IMR-90 (cell line): ENCODE measurements around the gene OVOL3. TPM values are rescaled to one million over a fixed set of nuclear protein-coding genes. Genes with fewer than 3 reads are reported as not detected.

Experiments used
- ATAC-seq: fragments of 200-7000 bp; cut with Tn5 transposase; 2 replicates; pipeline ENCODE4 v1.9.1; 2020; ENCODE audit warnings: low read depth, mild to moderate bottlenecking, moderate library complexity
- BruUV-seq: library from RNA; stranded (reverse); fragments of 400-500 nt; replicated peaks from 2 replicates; lab custom pipeline; 2021; lab: Mats Ljungman, UMichigan
- CTCF ChIA-PET: fragments of 300-600 bp; formaldehyde crosslinking; extraction: SDS; loops from one replicate; lab custom pipeline; 2021; ENCODE audit warnings: antibody characterized with exemption; lab: Yijun Ruan, JAX
- POLR2A ChIA-PET: fragments of 300-600 bp; sonication (Branson Sonifier 250); formaldehyde crosslinking; loops from one replicate; lab custom pipeline; 2022; ENCODE audit warnings: antibody characterized with exemption; ENCODE audit not compliant: unreplicated experiment; lab: Charles Lee
- DNase-seq: peaks from one replicate; pipeline ENCODE4 v3.0.0; 2013
- H2AFZ ChIP-seq: replicated peaks from 2 replicates; pipeline ENCODE3; 2013; ENCODE audit warnings: low read length, mild to moderate bottlenecking; ENCODE audit not compliant: poor library complexity
- H2AK5ac ChIP-seq: 2 replicates; pipeline ENCODE4 v1.6.1; 2013; ENCODE audit warnings: low read depth, low read length, inconsistent platforms
- H2AK9ac ChIP-seq: replicated peaks from 2 replicates; pipeline ENCODE3; 2013; ENCODE audit warnings: mild to moderate bottlenecking, low read depth, low read length, moderate library complexity; ENCODE audit not compliant: poor library complexity
- H2BK120ac ChIP-seq: 2 replicates; pipeline ENCODE4 v1.6.1; 2013; ENCODE audit warnings: low read depth, low read length, inconsistent platforms
- H2BK15ac ChIP-seq: 3 replicates; pipeline ENCODE4 v1.6.1; 2013; ENCODE audit warnings: low read depth, low read length, inconsistent platforms
- H2BK20ac ChIP-seq: 2 replicates; pipeline ENCODE4 v1.6.1; 2013; ENCODE audit warnings: low read depth, mild to moderate bottlenecking, inconsistent platforms, low read length, moderate library complexity
- H2BK5ac ChIP-seq: 2 replicates; pipeline ENCODE4 v1.6.1; 2013; ENCODE audit warnings: mild to moderate bottlenecking, low read depth, low read length, inconsistent platforms; ENCODE audit not compliant: poor library complexity, severe bottlenecking
- H3K14ac ChIP-seq: replicated peaks from 2 replicates; pipeline ENCODE4 v1.6.1; 2013; ENCODE audit warnings: low read depth, low read length, inconsistent platforms
- H3K18ac ChIP-seq: 2 replicates; pipeline ENCODE4 v1.6.1; 2013; ENCODE audit warnings: low read depth, low read length, control low read depth
- H3K23ac ChIP-seq: 2 replicates; pipeline ENCODE4 v1.6.1; 2013; ENCODE audit warnings: low read depth, low read length, inconsistent platforms
- H3K27ac ChIP-seq: 2 replicates; pipeline ENCODE4 v1.5.1; 2013; ENCODE audit warnings: mild to moderate bottlenecking, control low read depth, low read length; ENCODE audit not compliant: insufficient read depth
- H3K27me3 ChIP-seq: 2 replicates; pipeline ENCODE4 v1.6.1; 2013; ENCODE audit warnings: low read length; ENCODE audit not compliant: control insufficient read depth, insufficient read depth
- H3K36me3 ChIP-seq: 2 replicates; pipeline ENCODE4 v1.6.1; 2013; ENCODE audit warnings: low read length, mixed read lengths; ENCODE audit not compliant: control insufficient read depth, insufficient read depth
- H3K4ac ChIP-seq: 2 replicates; pipeline ENCODE4 v1.6.1; 2013; ENCODE audit warnings: low read depth, low read length, inconsistent platforms
- H3K4me1 ChIP-seq: 2 replicates; pipeline ENCODE4 v1.6.1; 2013; ENCODE audit warnings: low read length, mixed read lengths; ENCODE audit not compliant: control insufficient read depth, insufficient read depth
- H3K4me2 ChIP-seq: 2 replicates; pipeline ENCODE4 v1.6.1; 2013; ENCODE audit warnings: low read depth, mild to moderate bottlenecking, control low read depth, low read length, moderate library complexity
- H3K4me3 ChIP-seq: 2 replicates; pipeline ENCODE4 v1.5.1; 2013; ENCODE audit warnings: low read depth, mild to moderate bottlenecking, control low read depth, low read length, moderate library complexity; ENCODE audit not compliant: insufficient read depth
- H3K56ac ChIP-seq: 2 replicates; pipeline ENCODE4 v1.6.1; 2013; ENCODE audit warnings: low read length, inconsistent platforms; ENCODE audit not compliant: insufficient read depth; ENCODE audit errors: extremely low read depth
- H3K79me1 ChIP-seq, 2 experiments: 2 replicates each; pipeline ENCODE4 v1.6.1; 2013; ENCODE audit warnings: low read length in 2 of 2, inconsistent platforms in 1 of 2, low read depth in 1 of 2
- H3K9ac ChIP-seq: 2 replicates; pipeline ENCODE4 v1.6.1; 2013; ENCODE audit warnings: low read depth, low read length, control low read depth
- H3K9me1 ChIP-seq: 2 replicates; pipeline ENCODE4 v1.6.1; 2013; ENCODE audit warnings: low read length, inconsistent platforms; ENCODE audit not compliant: insufficient read depth
- H3K9me3 ChIP-seq: 2 replicates; pipeline ENCODE4 v1.6.1; 2013; ENCODE audit warnings: low read length; ENCODE audit not compliant: control insufficient read depth, insufficient read depth
- H4K20me1 ChIP-seq: 2 replicates; pipeline ENCODE4 v1.6.1; 2013; ENCODE audit warnings: low read length, inconsistent platforms; ENCODE audit not compliant: insufficient read depth
- H4K5ac ChIP-seq: 2 replicates; pipeline ENCODE4 v1.6.1; 2013; ENCODE audit warnings: mild to moderate bottlenecking, low read depth, low read length, control low read depth
- H4K8ac ChIP-seq, 2 experiments: 2 replicates each; pipeline ENCODE4 v1.6.1; 2013; ENCODE audit warnings: low read depth in 2 of 2, low read length in 2 of 2, control low read depth in 1 of 2, inconsistent platforms in 1 of 2
- H4K91ac ChIP-seq: 2 replicates; pipeline ENCODE4 v1.6.1; 2013; ENCODE audit warnings: low read depth, low read length, inconsistent platforms; ENCODE audit not compliant: insufficient read depth
- CHD1 ChIP-seq: IDR thresholded peaks from 2 replicates; pipeline ENCODE4 v1.6.1; 2012; ENCODE audit warnings: low read depth, low read length, improper control_type of control experiment
- ELK1 ChIP-seq: fragments of 150-350 bp; IDR thresholded peaks from 2 replicates; pipeline ENCODE4 v1.6.1; 2016; ENCODE audit warnings: low read depth, mild to moderate bottlenecking, low read length, moderate library complexity, borderline replicate concordance
- FOS ChIP-seq: fragments of 150-350 bp; IDR thresholded peaks from 2 replicates; pipeline ENCODE4 v1.6.1; 2016; ENCODE audit warnings: low read depth, low read length
- MXI1 ChIP-seq: IDR thresholded peaks from 2 replicates; pipeline ENCODE4 v1.6.1; 2012; ENCODE audit warnings: low read depth, mild to moderate bottlenecking, low read length, moderate library complexity, borderline replicate concordance
- NFE2L2 ChIP-seq: fragments of 150-350 bp; IDR thresholded peaks from 2 replicates; pipeline ENCODE4 v1.6.1; 2016; ENCODE audit warnings: low read depth, mild to moderate bottlenecking, low read length
- POLR2A ChIP-seq: IDR thresholded peaks from 2 replicates; pipeline ENCODE4 v1.6.1; 2012; ENCODE audit warnings: mild to moderate bottlenecking, low read depth, low read length
- RAD21 ChIP-seq: IDR thresholded peaks from 2 replicates; pipeline ENCODE4 v1.6.1; 2012; ENCODE audit warnings: low read length, improper control_type of control experiment
- SMC3 ChIP-seq: fragments of 150-350 bp; IDR thresholded peaks from 2 replicates; pipeline ENCODE4 v1.6.1; 2016; ENCODE audit warnings: low read depth, mild to moderate bottlenecking, antibody characterized with exemption, low read length, moderate library complexity
- USF2 ChIP-seq: fragments of 150-350 bp; IDR thresholded peaks from 2 replicates; pipeline ENCODE4 v1.6.1; 2017; ENCODE audit warnings: mild to moderate bottlenecking, antibody characterized with exemption, low read length, low read depth
- WGBS, 2 experiments: methylation state at CpG; one replicate each; pipeline versions ENCODE4 v1.1.5 to v1.1.7; 2013; ENCODE audit warnings: missing lambda C conversion rate in 2 of 2; ENCODE audit not compliant: insufficient read length in 1 of 2; ENCODE audit errors: extremely low coverage in 2 of 2; 5-methylcytosine and 5-hydroxymethylcytosine counted together
- dilution Hi-C: fragments of 300-500 bp; cut with HindIII; formaldehyde crosslinking; loops from one replicate; pipeline ENCODE4 v1.14.3; 2018; ENCODE audit warnings: low sequenced_read_pairs; ENCODE audit not compliant: unreplicated experiment
- in situ Hi-C: fragments of 300-500 bp; cut with MboI; formaldehyde crosslinking; loops from 3 replicates; pipeline ENCODE4 v1.14.3; 2019; ENCODE audit warnings: low sequenced_read_pairs, inconsistent platforms, mixed read lengths
- intact Hi-C: fragments of 100-400 bp; cut with micrococcal nuclease; formaldehyde crosslinking; loops from 2 replicates; pipeline ENCODE4 v1.10.0; 2022
- polyA plus RNA-seq, 3 experiments: library from polyadenylated mRNA; depleted of rRNA; stranded (reverse); fragments of >200 nt; gene quantifications; 2 replicates each; pipeline ENCODE4 v1.2.3, GENCODE V29; 2012; ENCODE audit warnings: low replicate concordance in 1 of 3
- total RNA-seq: library from RNA; depleted of rRNA; stranded (reverse); fragments of >200 nt; gene quantifications from 2 replicates; pipeline ENCODE4 v1.2.3, GENCODE V29; 2012

Gene OVOL3
- total and polyA plus RNA-seq, 2 of the 4 experiments (the other 2 are of a cell fraction), result not detected

GRCh38 chr19:36160821-36161596 lies 50.1 kb downstream of the OVOL3 start:
- H3K9me3 ChIP-seq, result no peaks in the 10 kb centered on the region
- dilution Hi-C loops, result no loop called here
- no peak overlapping the region for H2BK5ac ChIP-seq
- no peak overlapping the region for H3K9ac ChIP-seq
- no peak overlapping the region for H3K18ac ChIP-seq
- BruUV-seq, result no TSS peak
- H4K91ac ChIP-seq, result no peak overlapping the region
- peaks cover 12% of the 10 kb centered on the region for H3K36me3 ChIP-seq
- H3K27ac ChIP-seq, result no peak overlapping the region
- H4K8ac ChIP-seq, result no peak overlapping the region
- H2BK15ac ChIP-seq, result no peak overlapping the region
- no peak overlapping the region for H3K14ac ChIP-seq
- H3K23ac ChIP-seq, result no peak overlapping the region
- no peak overlapping the region for H4K5ac ChIP-seq
- H3K79me1 ChIP-seq, result no peaks in the 10 kb centered on the region; a peak in 1 of 4 replicates
- H2BK20ac ChIP-seq, result no peak overlapping the region
- intact Hi-C loops, result no loop called here
- no peak overlapping the region for H3K4me3 ChIP-seq
- no peak overlapping the region for H2BK120ac ChIP-seq
- no peak overlapping the region for H3K4me2 ChIP-seq
- H4K20me1 ChIP-seq, result no peaks in the 10 kb centered on the region
- no peaks in the 10 kb centered on the region for H3K27me3 ChIP-seq
- TF ChIP-seq USF2, result no peak
- no peak for TF ChIP-seq CHD1
- TF ChIP-seq RAD21, result no peak
- TF ChIP-seq NFE2L2, result no peak
- TF ChIP-seq ELK1, result no peak
- TF ChIP-seq POLR2A, result no peak
- TF ChIP-seq SMC3, result no peak
- no peak for TF ChIP-seq MXI1
- TF ChIP-seq FOS, result no peak
- no peak for DNase-seq
- H2AK9ac ChIP-seq, result no peak overlapping the region
- H3K4me1 ChIP-seq, result no peaks in the 10 kb centered on the region
- H3K9me1 ChIP-seq, result no peaks in the 10 kb centered on the region; the same call in 1 of the 2 replicates
- H2AK5ac ChIP-seq, result no peak overlapping the region
- H2AFZ ChIP-seq, result no peak overlapping the region
- WGBS, 2 experiments, result 90% methylated on average over 2 of the region's 7 CpGs; no CpG with 5 or more reads in 1 of the 2 experiments
- no peak overlapping the region for H3K4ac ChIP-seq
- ChIA-PET CTCF (interaction anchor here (1.5 kb wide), 1 partner anchor 33 kb away, joined by 3 read pairs; no protein-coding TSS in a partner anchor), POLR2A (no interaction called here)
- in situ Hi-C loops, result no loop called here
- no peak for ATAC-seq
- H3K56ac ChIP-seq, result no peak overlapping the region
